HepG2 (cell line): ENCODE measurements around the gene TEX261. TPM values are rescaled to one million over a fixed set of nuclear protein-coding genes. Genes with fewer than 3 reads are reported as not detected.

ENCODE experiments used
- DPF2 ChIP-seq: sonication (generic); formaldehyde crosslinking; IDR thresholded peaks from 2 replicates; pipeline ENCODE4 v1.4.0; 2020; ENCODE audit warnings: mild to moderate bottlenecking, low read depth, missing genetic modification reagents, borderline replicate concordance
- HINFP ChIP-seq: sonication (generic); formaldehyde crosslinking; IDR thresholded peaks from 2 replicates; pipeline ENCODE4 v1.4.0; 2020; ENCODE audit warnings: low read depth, mild to moderate bottlenecking, missing genetic modification reagents
- HOXD1 ChIP-seq: sonication (generic); formaldehyde crosslinking; IDR thresholded peaks from 2 replicates; pipeline ENCODE4 v1.5.0; 2020; ENCODE audit warnings: missing genetic modification reagents
- ISL2 ChIP-seq: sonication (generic); formaldehyde crosslinking; IDR thresholded peaks from 2 replicates; pipeline ENCODE4 v1.5.0; 2020; ENCODE audit warnings: missing genetic modification reagents
- ZFY ChIP-seq: sonication (generic); formaldehyde crosslinking; IDR thresholded peaks from 2 replicates; pipeline ENCODE4 v1.4.0; 2020; ENCODE audit warnings: missing genetic modification reagents
- ZIK1 ChIP-seq: sonication (generic); formaldehyde crosslinking; IDR thresholded peaks from 2 replicates; pipeline ENCODE4 v1.5.0; 2020; ENCODE audit warnings: mild to moderate bottlenecking, low read depth, missing genetic modification reagents, borderline replicate concordance
- ZNF770 ChIP-seq: sonication (generic); formaldehyde crosslinking; IDR thresholded peaks from 2 replicates; pipeline ENCODE4 v1.5.0; 2020; ENCODE audit warnings: mild to moderate bottlenecking, missing genetic modification reagents
- polyA plus RNA-seq, 8 experiments: library from polyadenylated mRNA; depleted of rRNA in 3 of 8; stranded (reverse) in 7 of 8; unstranded in 1 of 8; fragments of >200 nt; fragmentation: Illumina TruSeq in 4 of 8; extraction: Trizol in 4 of 8; gene quantifications; 2 replicates each; pipeline versions ENCODE4 v1.2.1 to v1.2.3, GENCODE V29; 2011 to 2016; ENCODE audit warnings: low read depth in 4 of 8, missing spikeins in 1 of 8, mixed read lengths in 1 of 8; ENCODE audit not compliant: insufficient read depth in 1 of 8
- total RNA-seq, 5 experiments: library from RNA; depleted of rRNA; stranded (reverse); fragments of >200 nt; fragmentation: Illumina TruSeq; extraction: Trizol; gene quantifications; 2 replicates each; pipeline ENCODE4 v1.2.3, GENCODE V29; 2016; ENCODE audit warnings: low read depth in 1 of 5
- TF ChIP-seq, protein P1 (sequence below): sonication (generic); formaldehyde crosslinking; IDR thresholded peaks from 2 replicates; pipeline ENCODE4 v1.8.1; 2023; ENCODE audit warnings: mild to moderate bottlenecking, missing genetic modification reagents, borderline replicate concordance
- TF ChIP-seq, protein P2 (sequence below): sonication (generic); formaldehyde crosslinking; IDR thresholded peaks from 2 replicates; pipeline ENCODE4 v1.8.1; 2022; ENCODE audit warnings: mild to moderate bottlenecking, missing genetic modification reagents
- TF ChIP-seq, protein P3 (sequence below): sonication (generic); formaldehyde crosslinking; IDR thresholded peaks from 2 replicates; pipeline ENCODE4 v1.4.0; 2020; ENCODE audit warnings: missing genetic modification reagents, mild to moderate bottlenecking, borderline replicate concordance

TEX261 gene
- total and polyA plus RNA-seq, 2 of the 13 experiments (the other 11 are each of a cell fraction or from before 2014, with no cell fraction given) = 43.8 to 78.7 TPM

DNA sequence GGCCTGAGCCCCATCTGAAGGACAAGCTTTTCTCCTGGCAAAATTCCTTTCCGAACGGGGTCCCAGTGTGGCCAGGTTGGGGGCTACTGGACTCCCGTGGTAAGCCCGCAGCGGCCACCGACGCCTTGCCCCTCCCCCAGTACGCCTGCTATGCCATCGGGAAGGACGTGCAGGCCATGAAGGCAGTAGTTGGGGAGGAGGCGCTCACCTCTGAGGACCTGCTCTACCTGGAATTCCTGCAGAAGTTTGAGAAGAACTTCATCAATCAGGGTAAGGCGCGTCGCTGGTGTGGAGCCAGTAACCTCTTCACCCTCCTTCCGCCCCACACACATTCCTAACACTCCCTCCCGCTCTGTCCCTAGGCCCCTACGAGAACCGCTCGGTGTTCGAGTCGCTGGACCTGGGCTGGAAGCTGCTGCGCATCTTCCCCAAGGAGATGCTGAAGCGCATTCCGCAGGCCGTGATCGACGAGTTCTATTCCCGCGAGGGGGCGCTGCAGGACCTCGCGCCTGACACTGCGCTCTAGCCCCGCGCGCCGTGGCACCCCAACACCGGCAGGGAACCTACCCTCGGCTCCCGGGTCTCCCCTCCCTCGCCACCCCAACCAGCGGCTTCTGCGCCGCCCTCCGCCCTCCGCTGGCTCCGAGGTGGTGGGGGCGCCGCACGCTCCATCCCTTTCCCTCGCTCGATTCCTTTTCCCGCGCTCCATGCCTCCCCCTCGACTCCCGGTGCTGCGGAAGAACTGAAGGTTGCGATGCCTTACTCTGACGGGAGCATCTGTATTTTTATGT is 29.9 kb downstream of the TEX261 start (continued):
- no peak for TF ChIP-seq ZIK1
- no peak for TF ChIP-seq DPF2 (CRISPR knock-in tag)
- TF ChIP-seq, protein P1, sequence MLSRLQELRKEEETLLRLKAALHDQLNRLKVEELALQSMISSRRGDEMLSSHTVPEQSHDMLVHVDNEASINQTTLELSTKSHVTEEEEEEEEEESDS = no peak
- TF ChIP-seq ZNF770 (CRISPR knock-in tag) = no peak
- no peak for TF ChIP-seq HINFP (CRISPR knock-in tag)
- TF ChIP-seq ZFY (CRISPR knock-in tag) = peak; percentile 35; the same call in 1 of the 2 replicates
- TF ChIP-seq, protein P2, sequence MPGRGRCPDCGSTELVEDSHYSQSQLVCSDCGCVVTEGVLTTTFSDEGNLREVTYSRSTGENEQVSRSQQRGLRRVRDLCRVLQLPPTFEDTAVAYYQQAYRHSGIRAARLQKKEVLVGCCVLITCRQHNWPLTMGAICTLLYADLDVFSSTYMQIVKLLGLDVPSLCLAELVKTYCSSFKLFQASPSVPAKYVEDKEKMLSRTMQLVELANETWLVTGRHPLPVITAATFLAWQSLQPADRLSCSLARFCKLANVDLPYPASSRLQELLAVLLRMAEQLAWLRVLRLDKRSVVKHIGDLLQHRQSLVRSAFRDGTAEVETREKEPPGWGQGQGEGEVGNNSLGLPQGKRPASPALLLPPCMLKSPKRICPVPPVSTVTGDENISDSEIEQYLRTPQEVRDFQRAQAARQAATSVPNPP (CRISPR knock-in tag) = no peak
- no peak for TF ChIP-seq ISL2 (CRISPR knock-in tag)
- peak; percentile 41; the same call in 1 of the 2 replicates for TF ChIP-seq HOXD1 (CRISPR knock-in tag)
- TF ChIP-seq, protein P3, sequence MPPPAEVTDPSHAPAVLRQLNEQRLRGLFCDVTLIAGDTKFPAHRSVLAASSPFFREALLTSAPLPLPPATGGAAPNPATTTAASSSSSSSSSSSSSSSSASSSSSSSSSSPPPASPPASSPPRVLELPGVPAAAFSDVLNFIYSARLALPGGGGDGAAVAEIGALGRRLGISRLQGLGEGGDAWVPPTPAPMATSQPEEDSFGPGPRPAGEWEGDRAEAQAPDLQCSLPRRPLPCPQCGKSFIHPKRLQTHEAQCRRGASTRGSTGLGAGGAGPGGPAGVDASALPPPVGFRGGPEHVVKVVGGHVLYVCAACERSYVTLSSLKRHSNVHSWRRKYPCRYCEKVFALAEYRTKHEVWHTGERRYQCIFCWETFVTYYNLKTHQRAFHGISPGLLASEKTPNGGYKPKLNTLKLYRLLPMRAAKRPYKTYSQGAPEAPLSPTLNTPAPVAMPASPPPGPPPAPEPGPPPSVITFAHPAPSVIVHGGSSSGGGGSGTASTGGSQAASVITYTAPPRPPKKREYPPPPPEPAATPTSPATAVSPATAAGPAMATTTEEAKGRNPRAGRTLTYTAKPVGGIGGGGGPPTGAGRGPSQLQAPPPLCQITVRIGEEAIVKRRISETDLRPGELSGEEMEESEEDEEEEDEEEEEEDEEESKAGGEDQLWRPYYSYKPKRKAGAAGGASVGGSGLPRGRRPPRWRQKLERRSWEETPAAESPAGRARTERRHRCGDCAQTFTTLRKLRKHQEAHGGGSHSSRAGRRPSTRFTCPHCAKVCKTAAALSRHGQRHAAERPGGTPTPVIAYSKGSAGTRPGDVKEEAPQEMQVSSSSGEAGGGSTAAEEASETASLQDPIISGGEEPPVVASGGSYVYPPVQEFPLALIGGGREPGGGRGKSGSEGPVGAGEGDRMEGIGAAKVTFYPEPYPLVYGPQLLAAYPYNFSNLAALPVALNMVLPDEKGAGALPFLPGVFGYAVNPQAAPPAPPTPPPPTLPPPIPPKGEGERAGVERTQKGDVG = peak; percentile 26; the same call in 1 of the 2 replicates
